ENCODE measurements around the gene FUBP3.
"Not testable (repeated sequence)": the region's sequence is repeated elsewhere in the genome, so short reads cannot be mapped to it uniquely, and the experiment has no call there.

FUBP3 gene

DNA sequence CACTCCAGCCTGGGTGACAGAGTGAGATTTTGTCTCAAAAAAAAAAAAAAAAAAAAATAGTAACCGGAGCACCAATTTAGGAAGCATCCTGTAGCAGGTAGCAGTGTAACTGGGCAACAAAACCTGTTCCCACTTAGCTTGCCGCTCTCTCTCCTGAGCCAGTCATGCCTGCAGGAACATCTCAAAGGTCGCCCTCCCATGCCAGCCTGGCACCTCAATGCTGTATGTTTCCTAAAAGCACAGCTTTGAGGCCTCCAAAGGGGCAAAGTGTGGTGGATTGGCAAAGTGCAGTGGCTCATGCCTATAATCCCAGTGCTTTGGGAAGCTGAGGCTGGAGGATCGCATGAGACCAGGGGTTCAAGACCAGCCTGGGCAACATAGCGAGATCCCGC lies 22.3 kb upstream of the FUBP3 start:
- DNase-seq = no peak

DNA sequence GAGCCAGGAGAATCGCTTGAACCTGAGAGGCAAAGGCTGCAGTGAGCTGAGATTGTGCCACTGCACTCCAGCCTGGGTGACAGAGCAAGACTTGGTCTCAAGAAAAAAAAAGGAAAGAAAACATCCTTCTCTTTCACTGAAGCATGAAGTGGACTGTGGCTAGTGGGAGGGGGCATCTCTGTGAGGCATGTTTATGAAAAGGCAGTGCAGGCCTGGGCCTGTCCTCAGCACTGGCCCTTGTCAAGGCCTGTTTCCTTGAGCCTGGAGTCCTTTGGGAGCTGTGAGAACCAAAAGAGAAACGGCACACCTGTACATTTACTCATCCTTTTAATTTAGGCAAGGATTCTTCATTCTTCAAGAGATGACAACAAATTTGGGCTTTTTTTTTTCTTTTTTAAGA lies 18.3 kb upstream of the FUBP3 start:
- no peak for DNase-seq

DNA sequence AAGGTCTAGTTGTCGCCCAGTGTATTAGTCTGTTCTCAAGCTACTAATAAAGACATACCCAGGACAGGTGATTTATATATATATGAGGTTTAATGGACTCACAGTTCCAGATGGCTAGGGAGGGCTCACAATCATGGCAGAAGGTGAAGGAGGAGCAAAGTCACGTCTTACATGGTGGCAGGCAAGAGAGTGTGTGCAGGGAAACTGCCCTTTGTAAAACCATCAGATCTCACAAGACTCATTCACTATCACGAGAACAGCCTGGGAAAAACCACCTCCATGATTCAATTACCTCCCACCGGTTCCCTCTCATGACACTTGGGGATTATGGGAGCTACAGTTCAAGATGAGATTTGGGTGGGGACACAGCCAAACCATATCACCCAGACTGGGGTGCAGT lies 16.9 kb upstream of the FUBP3 start:
- not testable (repeated sequence) for DNase-seq

DNA sequence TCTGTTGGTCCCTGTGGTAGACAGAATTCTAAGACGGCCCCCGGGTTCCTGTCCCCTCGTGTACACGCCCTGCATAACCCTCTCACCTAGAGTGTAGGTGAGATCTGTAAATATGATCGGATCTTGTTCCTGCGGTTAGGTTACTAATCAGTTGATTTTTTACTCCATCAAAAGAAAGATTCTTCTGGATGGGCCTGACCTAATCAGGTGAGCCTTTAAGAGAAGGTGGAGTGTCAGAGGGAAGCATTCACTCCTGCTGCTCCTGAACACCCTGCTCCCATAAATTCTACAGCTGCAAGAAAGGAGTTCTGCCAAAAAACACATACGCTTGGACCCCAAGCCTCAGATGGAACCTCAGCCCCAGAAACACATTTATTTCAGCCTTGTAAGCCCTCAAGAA lies 15.6 kb upstream of the FUBP3 start:
- DNase-seq = no peak

DNA sequence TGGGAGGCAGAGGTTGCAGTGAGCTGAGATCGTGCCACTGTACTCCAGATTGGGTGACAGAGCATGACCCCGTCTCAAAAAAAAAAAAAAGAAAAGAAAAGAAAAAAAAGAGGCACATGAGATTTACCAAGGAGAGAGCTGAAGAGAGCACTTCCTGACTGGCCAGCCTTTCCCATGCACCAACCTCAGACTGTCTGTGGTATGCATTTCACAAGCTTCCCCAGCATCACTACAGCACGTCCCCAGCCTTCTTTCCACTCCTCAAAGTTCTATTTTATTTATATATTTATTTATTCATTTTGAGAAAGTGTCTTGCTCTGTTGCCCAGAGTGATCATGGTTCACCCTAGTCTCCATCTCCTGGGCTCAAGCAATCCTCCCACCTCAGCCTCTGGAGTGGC lies 13.6 kb upstream of the FUBP3 start:
- DNase-seq = no peak

DNA sequence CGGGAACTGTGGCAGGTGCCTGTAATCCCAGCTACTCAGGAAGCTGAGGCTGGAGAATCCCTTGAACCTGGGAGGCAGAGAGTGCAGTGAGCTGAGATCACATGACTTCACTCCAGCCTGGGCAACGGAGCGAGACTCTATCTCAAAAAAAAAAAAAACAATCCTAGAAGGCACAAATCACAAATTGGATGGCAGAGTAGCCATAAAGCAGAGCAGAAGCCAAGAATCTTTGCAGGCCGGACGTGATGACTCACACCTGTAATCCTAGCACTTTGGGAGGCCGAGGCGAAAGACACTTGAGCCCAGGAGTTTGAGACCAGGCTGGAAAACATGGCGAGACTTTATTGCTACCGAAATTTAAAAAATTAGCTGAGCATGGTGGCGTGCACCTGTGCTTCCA lies 9.2 kb upstream of the FUBP3 start:
- no peak for DNase-seq

DNA sequence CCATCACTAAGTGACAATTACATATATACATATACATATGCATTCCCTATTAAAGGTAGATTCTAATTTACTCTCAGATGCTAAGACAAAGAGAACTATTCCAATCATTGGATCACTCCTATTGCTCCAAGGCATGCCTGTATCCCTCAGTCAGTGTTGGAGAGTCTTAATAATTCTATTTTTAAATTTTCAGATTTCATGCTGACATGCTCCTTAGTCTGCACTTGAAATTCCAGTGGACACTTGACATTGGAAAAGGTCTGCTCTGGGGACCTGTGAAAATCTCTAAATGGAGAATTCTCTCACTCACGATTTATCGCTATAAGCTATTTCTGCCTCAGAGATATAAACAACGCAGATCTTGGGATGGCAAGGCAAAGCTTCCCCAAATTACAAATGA lies 3.9 kb upstream of the FUBP3 start:
- DNase-seq = no peak

DNA sequence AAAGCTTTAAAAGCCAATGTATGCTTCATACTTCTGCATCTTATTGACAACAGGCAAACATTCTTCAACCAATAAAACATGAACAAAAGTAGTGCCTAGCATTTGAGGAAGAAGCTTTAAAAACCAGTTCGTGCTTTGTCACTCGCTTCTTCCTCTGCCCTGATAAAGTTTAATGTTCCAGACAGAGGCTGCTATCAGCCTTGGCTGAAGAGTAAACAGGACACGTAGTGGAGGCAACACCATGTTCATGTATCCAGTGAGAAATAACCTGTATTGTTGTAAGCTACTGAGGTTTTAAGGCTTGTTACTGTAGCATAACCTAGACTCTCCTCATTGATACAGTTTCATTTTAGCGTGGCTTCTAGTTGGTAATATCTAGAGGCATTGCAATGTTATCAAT lies 3.2 kb upstream of the FUBP3 start:
- no peak for DNase-seq

DNA sequence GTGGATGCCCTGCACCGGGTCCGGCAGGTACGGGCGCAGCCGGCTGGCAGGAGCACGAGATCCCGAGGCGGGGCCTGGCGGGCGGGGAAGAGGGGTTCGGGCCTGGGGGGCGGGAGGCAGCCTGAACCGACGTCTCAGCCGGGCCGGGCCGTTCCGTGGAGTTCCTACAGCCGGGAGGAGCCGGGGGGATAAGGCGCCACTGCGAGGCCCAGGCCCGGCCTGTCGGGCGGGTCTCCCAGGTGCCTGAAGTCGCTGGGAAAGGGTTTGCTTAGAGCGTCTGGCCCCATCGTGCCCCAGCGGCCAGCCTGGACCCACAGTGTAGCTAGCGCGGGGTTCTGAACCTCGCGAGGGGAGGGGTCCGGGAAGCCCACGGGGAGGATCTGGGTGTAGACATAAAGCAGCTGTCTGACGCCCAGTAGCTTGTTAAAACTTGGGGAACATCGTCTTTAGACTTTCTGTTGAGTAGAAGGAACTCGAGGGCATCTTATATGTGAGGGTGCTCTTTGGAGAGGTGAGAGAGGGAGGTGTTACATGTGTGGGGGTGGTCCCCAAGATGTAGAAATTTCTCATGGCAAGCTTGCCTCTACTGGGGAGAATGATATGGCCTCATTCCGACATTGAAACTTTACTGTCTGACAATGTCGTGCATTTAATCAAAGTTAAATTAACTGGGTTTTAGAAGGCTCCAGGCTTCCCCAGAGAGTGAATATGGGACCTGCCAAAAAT lies 524 bp downstream of the FUBP3 start:
- DNase-seq = no peak

DNA sequence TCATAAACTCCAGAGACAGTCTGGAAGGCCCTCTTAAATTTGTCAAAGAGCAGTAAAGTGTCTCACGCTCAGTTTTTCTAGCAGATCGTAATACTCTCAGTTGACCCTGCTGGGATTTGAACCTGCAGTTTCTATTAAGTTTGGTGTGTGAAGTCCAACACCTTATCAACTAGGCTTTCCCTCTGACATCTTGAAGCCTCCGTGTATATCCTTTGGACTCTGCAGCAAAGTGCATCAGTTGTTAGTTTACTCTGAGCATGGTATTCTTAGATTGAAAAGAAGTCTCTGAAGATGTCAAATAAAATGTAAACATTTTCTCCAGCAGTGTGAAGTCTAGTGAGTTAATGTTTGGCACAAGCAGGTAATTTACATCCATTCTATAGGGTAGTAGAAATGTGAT lies 2.4 kb downstream of the FUBP3 start:
- DNase-seq = no peak

DNA sequence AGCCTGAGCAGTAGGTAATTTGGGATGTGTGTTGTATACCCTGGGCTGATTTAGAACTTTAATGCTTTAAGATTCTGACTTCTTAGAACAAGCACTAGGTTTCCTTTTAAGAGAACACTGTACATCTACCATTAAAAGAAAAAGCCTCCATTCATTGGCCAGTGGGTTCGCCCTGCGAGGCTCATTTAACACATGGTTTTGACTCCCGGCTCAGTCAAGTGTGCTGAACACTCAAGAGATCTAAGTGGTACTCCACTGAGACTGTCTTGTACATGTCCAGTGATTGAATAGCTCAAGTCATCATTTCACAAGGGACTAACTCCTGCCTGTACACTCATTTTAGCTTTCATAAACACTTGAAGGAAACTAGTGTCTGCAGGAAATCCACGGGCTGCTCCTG lies 3.9 kb downstream of the FUBP3 start:
- no peak for DNase-seq

DNA sequence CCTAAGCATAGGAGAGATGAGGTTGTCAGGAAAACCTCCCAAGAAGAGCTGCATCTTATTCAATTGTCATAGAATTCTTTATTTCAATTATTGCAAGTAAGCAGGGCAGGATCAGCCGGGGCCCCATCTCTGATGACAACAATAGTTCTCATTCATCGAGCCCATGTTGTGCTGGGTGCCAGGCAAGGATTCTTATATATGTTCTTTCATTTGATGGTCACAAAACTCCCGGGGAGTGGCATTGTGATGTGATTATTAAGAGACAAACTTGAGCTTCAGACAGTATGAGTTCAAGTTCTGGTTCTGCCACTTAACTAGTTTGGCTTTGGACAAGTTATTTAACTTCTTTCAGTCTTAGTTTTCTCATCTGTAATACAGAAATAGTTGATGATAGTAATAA lies 8.5 kb downstream of the FUBP3 start:
- DNase-seq = no peak

DNA sequence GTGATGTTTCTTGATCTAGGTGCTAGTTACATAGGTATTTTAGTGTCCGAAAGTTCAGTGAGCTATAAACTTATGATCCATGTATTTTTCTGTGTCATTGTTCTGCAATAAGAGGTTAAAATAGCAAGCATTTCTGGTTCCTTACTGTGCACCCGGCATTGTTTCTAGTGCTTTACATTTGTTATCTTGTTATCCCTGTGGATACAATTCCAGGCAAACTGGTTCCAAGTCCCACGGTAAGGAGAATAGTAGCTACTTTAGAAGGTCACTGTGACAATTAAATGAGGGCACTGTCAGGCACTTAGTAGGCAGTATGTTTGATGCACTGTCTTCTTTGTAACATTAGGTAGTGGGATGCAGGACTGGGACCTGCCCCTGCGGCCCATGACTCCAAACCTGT lies 9.0 kb downstream of the FUBP3 start:
- DNase-seq = no peak

DNA sequence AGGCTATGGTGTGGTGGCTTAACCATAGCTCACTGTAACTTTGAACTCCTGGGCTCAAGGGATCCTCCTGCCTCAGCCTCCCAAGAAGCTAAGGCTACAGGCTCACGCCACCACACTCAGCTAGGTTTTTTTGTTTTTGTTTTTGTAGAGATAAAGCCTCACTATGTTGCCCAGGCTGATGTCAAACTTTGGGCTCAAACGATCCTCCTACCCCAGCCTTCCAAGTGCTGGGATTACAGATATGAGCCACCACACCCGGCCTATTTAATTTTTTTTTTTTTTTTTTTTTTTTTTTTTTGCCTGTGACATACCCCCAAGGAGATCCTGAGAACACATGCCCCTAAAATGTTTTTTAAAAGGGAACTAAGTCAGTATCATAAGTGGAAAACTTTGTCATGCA lies 10.4 kb downstream of the FUBP3 start:
- DNase-seq = no peak

DNA sequence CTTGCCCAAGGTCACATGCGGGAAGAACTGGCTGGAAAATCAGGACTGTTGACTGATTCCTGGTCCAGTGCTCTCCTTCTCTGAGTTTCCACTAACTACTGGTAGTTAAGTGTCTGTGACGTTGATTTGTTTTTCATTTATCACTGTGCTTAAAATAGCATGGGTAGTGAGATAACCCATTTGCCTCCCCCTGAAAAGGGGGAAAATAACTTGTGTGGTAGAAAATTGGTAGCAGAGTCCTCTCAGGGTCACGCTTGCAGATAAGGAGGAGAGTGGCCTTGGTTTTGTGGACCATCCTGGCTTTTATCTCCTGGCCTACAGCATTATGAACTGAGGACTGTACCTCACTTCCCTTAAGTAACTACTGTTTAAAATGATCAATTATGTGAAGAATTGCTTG lies 10.9 kb downstream of the FUBP3 start:
- DNase-seq = no peak

DNA sequence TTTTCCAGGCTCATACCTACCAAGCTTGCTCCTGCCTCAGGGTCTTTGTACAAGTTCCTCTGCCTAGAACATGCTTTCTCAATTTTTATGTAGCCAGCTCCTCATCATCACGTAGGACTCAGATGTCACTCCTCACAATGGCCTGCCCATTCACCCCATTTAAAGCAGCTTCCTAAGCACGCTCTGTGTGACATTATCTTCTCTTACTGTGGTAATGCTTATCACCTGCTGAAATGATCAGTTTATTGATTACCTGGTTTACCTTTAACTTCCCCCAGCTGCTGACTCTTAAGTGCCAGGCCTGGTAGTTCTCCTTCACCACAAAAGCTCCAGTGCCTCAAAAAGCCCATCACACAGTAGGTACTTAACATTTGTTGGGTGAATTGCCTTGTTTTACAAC lies 13.6 kb downstream of the FUBP3 start:
- no peak for DNase-seq

DNA sequence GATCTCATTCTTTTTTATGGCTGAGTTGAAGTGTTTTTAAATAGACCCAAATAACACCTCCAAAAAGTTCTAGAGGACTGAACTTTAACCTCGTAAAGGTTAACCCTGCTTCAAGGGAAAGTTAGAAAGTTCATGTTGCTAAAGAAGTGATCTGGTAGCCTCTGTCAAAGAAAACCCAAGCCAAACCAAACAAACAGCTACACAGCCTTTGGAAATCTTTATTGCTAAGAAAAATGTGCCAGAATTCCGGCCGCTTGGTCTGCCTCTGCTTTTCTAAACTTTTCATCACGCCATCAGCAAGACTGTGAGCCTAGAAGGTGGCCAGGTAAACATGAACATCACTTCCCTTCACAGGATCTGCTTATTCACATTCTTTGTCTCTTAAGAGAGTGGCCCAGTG lies 17.9 kb downstream of the FUBP3 start:
- DNase-seq = no peak

DNA sequence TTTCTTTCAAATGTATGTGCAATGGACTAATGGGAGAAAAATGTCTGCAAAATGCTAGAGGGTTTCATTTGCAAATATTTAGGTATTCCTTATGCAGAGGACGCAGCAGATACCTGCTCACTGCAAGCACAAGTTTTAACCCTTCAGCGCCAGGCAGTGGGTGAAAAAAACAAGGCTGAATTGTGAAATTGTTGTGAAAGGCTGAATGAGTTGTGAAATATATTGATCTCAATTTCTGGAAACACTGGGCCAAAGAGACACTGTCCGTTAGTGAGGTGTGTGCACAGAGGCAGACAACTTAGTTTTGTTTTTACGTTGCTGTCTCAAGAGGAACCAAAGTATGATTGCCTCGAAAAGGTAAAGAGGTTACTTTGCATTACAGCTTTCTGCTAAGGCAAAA lies 18.8 kb downstream of the FUBP3 start:
- DNase-seq = no peak

DNA sequence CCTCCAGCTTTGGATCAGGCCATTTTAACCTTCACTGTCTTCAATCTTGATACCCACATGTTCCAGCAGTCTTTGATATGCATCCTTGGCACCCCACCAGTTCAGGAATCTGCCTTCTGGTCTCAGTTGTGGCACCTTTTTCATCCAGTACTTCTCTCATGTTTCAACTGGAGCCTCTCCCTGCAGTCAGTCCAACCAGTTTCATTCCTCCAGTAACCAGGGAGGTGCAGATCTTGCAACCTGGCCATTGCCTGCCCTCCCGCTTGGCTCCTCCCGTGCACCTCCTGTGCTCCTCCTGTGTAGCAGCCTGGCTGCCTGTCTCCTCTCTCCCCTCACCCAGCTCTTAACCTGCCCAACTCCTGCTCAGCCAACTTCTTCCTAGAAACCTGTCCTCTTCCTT lies 20.2 kb downstream of the FUBP3 start:
- no peak for DNase-seq

DNA sequence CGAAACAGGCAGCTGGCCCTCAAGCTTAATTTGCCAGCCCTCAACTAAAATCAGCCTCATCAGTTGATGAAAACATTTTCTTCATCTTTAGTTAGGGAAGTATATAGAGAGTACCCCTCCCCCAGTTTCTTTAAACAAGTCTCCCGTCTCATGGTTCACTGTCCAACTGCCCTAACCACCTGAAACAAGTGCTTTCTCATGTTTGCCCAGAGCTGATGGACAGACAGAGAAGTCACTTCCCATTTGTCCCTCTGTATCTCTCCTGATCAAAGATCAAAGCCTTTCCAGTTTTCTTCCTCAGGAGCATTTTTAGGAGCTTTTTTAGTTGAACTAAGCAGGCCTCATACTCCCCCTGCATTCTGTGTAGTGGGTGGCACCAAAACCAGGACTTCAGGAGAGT lies 21.7 kb downstream of the FUBP3 start:
- no peak for DNase-seq

DNA sequence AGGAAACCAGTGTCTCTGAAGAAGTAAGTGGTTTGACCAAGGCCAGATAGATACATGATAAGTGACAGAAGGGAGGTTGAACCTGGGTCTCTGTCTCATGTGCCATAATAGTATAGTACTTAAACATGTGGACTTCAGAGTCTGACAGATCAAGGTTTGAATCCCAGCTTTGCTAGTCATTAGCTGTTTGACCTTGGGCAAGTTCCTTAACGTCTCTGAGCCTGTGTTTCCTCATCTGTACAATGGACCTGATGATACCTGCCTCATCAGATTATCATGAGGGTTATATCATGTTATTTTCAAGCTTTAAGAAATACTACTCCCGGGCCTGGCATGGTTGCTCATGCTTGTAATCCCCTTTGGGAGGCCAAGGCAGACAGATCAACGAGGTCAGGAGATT lies 24.9 kb downstream of the FUBP3 start:
- no peak for DNase-seq

DNA sequence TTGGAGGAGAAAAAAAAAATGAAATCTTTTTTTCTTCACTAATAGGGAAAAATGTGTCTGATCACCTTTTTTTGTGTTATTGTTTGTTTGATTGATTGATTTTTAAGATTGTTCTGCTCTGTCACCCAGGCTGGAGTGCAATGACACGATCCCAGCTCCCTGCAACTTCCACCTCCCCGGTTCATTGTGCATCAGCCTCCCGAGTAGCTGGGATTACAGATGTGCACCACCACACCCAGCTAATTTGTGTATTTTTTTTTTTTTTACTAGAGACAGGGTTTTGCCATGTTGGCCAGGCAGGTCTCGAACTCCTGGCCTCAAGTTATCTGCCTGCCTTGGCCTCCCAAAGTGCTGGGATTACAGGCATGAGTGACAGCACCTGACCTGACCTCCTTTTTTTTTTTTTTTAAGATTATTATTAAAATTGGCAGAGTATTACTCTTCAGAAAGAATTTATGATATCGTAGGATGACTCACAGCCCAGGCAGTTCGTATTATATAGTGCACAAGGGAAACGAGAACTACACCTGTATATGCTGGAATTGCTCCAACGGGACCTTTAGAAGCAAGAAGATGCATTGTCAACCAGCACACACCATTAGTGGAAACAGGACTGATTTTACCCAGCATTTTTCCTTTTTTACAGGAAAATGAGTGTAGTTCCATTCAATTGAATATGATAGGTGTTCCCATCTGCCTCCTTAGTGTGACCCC lies 27.7 kb downstream of the FUBP3 start:
- no peak for DNase-seq

DNA sequence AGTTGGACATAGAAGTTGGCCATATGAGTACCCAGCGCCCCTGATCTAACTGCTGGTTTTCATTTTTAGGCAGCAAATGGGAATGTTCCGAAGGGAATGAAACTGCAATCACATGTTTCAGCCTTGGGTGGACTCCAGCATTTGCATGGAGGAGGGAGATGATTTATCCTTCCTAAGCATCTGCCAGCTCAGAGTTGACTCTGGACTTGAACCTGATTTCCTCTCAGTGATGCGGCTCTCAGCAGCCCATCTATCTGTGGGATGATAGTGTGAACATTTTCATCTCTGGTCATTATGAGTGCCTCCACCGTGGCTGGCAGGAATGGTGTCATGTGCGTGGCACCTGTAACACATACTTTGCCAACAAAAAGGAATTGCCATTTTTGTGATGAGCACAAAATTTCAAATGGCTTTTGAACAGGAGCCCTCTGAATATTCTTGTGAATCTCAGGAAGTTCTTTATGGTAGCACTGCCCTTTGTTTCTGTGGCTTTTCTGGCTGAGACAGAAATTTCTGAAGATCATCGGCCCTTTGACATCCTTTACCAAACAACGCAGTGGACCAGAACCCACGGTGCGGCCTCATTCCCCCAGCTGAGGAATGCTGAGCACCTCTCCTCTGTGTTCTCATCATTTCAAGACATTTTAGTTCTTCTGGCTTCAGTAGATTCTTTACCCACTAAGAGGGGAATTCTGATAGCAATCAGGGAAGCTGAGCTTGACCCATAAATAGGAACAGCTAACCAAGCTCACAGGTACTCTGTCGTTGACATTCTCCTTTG lies 28.5 kb downstream of the FUBP3 start:
- no peak for DNase-seq

DNA sequence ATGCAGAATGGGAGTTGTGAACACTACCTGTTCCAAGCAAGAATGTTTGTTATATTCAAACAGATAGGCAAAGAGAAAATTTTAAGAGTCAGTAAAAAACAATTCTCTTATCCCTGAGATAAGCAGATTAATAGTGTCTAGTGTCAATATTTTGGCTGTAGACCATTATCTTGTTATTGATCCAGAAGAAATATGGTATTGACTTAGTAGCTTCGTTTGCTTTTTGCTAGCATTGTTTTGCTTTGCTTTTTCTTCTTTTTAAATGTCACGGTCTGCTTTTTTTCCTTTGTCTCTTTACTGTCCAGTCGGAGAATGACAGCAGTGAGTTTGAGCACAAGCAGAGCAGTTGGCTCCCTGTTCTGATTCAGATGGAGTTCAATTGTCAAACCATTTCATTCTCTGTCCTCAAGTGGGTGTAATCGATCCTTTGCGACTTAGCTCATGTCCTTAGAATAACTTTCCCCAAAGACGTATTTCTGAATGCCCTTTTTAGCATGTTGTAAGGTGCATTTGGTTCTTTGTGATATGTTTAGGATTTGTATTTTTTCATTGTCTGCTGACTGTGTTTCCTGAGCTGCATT lies 29.3 kb downstream of the FUBP3 start:
- no peak for DNase-seq

All from stimulated activated CD8-positive, alpha-beta memory T cell treated with anti-CD3 and anti-CD28 coated beads, Interleukin-4, amount 100 ng/mL, for 48 hours (primary cell).